NCI-H146 (cell line): Measurements from ENCODE around the gene AGBL4.

Experiments
- DNase-seq: peaks from one replicate; lab custom pipeline; 2025; lab: John Stamatoyannopoulos, UW

AGBL4 gene

DNA sequence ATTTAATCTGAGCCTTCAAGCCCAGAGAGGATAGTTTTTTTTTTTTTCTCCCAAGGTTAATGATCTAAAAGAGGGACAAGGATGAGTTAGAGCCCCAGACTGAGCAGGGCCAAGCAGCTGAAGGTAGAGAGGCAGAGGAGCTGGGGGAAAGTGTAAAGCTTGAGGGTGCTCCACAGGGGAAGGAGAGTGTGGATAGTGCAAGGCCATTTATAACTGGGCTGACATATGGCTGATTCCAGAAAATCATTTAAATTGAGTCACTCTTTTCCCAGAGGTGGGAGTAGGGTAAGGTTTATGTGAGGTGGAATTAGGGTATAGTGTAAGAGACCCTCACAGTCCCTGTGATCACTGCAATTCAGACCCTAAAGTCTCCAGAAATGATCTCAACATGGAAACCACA lies 1302.8 kb downstream of the AGBL4 start:
- DNase-seq, result no peak

GRCh38 chr1:48718705-48719104 lies 1305.0 kb downstream of the AGBL4 start:
- no peak for DNase-seq

GRCh38 chr1:48718116-48718630 lies 1305.6 kb downstream of the AGBL4 start:
- no peak for DNase-seq

DNA sequence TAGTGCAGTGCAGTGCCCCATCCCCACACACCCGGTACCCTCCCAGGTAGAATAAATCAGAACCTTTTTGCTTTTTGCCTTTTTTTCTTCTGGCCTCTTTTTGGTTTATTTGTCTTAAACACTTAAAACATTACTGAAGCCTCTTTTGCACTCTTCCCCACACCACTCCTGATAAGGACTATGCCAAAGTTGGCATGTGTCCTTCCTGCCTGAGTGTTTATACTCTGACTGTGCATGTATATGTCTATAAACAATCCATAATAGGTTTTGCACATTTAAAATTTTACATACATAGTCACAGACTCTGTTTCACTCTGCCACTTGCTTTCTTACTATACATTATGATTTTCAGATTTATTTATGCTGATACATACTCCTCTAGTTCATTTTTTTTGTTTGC lies 1306.7 kb downstream of the AGBL4 start:
- no peak for DNase-seq

DNA sequence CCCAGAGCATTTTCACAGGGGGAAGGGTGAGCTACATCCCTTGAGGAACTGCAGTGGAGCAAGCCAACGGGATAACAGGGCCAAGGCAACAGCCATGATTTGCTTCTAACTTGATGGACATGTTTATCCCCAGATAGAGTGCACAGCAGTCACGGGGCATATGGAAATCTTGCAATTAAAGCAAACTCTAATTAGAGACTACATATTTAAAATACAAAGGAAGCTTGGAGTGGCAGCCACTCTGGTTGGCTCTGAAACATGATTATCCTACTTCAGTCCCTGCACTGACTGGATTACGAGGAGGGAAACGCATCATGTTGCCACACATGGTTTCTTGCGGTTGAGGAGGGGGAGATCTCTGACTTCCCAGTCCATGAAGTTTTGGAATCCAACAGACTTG lies 1307.8 kb downstream of the AGBL4 start:
- DNase-seq, result no peak

GRCh38 chr1:48710915-48711314 lies 1312.8 kb downstream of the AGBL4 start:
- no peak for DNase-seq

- peak; percentile 10 for DNase-seq
Observed at GRCh38 chr1:48710318-48710717, 1313.4 kb downstream of the AGBL4 start.

GRCh38 chr1:48704736-48705135 lies 1319.0 kb downstream of the AGBL4 start:
- no peak for DNase-seq

GRCh38 chr1:48701445-48701844 lies 1322.3 kb downstream of the AGBL4 start:
- no peak for DNase-seq

DNA sequence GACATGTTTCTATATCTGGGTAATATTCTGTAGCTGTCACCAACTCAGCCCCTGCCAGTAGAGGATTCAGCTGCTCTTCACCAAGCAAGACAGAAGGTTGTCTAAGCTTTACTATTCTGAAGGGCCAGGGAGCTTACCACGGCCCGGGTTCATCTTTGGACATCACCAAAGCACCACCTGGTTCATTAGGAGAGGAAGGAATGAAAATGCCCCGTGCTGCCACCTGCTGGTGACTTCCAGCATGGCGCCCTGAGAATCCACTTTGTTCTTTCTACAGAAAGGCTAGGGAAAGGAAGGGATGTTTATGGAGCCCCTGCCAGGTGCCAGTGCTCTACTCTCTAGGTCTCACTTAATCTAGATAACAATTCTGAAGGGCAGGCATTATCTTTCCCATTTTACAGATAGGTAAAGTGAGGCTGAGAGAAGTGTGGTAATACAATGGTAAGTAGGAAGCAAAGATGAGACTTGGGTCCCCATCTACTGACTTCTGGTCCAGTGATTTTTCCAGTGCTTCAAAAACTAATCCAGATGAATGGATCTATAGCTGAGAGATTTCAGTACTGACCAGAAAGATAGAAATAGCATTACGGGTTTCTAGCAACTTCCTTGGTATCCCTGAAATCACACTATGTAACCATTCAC lies 1326.6 kb downstream of the AGBL4 start:
- peak; percentile 37 for DNase-seq

DNA sequence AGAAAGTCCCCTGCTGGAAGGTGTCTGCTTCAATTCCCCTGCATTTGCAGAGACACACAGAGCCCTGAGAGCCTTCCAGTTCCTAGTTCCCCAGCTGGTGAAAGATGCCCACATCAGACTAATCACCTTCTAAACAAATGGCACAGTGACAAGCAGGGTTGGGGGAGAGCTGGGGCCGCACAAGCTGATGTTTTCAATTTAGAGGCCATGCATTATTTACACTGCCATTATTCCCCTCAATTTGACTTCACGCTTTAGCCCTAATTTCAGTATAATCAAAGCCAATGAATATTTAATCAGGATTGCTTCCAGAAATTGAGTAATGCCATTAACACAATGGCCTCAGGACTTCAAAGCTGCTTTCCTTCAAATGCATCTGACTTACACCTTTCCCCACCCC lies 1328.6 kb downstream of the AGBL4 start:
- DNase-seq, result peak; percentile 48

- DNase-seq, result no peak
Observed at GRCh38 chr1:48693674-48694320, 1330.0 kb downstream of the AGBL4 start.

GRCh38 chr1:48693180-48693579 lies 1330.6 kb downstream of the AGBL4 start:
- no peak for DNase-seq

DNA sequence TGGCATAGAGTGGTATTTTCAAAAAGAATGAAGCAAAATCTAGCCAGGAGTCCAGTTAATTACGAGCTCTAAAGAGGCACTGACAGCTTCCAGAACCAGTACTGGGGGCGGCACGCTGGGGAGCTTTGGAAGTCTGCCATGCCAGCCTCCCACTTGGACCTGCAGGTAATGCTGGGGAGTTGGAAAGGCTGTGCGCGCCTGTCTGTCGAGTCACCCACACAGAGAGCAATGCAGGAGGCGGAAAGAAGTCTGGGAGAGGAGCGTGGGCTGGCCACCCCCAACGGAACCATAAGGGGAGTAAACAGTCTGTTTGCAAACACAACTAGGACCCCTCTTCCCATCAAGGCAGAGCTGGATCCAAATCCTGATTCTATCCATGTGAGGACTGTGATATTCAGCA lies 1331.5 kb downstream of the AGBL4 start:
- DNase-seq, result no peak

DNA sequence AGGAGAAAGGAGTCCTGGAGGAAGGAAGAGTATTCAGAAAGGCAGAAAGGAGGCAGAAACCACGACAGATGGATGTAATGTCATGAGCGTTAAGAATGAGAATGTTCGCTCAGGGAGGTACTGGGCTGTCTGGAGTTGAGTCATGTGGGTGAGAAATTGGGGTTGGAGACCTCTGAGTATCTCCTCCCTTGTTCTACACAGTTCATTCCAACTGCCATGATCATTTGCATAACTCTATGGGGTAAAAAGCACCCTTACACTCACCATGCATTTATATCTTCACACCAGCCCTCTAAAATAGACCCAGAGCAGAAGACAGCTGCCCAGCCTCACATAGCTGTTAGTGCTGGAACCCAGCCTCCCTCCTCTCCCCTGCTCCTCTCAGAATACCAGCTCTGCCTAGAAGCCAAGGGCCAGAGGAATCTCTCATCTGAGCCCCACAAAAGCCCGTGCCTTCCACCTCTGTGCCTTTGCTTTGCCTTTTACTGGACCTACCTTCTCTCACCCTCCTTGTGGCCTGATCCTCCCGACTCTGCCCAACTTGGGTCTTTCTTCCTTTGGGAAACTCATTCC lies 1332.2 kb downstream of the AGBL4 start:
- no peak for DNase-seq

- no peak for DNase-seq
Observed at GRCh38 chr1:48688102-48688760, 1335.5 kb downstream of the AGBL4 start.

GRCh38 chr1:48687282-48688045 lies 1336.3 kb downstream of the AGBL4 start:
- no peak for DNase-seq

DNA sequence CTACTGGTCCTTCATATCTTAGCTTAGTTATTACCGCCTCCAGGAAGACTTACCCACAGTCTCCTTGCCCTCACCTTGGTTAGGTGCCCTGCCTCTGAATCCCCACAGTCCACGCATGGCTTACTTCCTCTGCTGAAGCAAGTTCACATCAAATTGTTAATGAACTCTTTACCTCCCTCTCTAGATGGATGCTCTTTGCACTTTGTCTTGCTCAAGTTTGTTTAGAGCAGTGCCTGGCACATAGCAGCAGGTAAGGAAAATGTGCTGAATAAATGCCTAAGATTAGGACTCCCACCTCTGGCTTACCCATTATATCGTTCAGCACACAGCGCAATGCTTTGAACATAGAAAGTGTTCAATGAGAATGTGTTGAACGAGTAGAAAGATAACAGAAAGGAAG lies 1337.6 kb downstream of the AGBL4 start:
- no peak for DNase-seq

DNA sequence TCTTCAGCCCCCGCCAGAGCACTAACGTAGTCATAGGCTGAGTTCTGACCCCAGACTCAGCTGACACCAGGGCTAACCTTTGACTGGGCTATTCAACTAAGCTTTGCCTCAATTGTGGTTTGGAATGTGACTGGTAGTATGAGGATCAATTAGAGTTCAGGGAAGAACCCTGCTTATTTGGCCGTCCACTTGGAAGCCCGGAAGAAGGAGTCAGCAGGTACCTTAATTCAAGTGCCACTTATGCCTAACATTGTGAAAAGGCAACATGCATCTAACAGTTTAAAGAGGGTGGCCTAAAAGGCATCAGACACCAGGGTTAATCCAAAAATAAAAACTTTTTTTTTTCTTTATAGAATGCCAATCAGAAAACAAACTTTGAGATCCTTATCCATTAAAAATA lies 1339.4 kb downstream of the AGBL4 start:
- DNase-seq, result no peak

DNA sequence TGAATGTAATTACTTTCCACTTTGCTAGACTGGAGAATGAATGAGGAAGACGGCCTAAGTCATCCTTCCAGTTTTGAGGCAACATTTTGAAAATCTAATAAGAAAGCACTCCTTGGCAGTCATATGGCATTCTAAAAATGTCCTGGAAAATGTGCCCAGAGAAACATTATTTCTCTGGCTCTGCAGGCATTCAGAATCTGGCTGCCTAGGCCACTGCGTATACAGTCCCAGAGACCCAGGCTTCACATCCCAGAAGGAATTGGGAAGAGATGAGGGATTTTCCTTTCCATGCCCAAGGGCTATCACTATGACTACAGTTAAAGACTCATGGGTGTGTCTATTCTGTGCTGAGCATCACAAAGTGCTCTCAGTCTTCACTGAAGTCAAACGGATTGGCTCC lies 1339.9 kb downstream of the AGBL4 start:
- no peak for DNase-seq

DNA sequence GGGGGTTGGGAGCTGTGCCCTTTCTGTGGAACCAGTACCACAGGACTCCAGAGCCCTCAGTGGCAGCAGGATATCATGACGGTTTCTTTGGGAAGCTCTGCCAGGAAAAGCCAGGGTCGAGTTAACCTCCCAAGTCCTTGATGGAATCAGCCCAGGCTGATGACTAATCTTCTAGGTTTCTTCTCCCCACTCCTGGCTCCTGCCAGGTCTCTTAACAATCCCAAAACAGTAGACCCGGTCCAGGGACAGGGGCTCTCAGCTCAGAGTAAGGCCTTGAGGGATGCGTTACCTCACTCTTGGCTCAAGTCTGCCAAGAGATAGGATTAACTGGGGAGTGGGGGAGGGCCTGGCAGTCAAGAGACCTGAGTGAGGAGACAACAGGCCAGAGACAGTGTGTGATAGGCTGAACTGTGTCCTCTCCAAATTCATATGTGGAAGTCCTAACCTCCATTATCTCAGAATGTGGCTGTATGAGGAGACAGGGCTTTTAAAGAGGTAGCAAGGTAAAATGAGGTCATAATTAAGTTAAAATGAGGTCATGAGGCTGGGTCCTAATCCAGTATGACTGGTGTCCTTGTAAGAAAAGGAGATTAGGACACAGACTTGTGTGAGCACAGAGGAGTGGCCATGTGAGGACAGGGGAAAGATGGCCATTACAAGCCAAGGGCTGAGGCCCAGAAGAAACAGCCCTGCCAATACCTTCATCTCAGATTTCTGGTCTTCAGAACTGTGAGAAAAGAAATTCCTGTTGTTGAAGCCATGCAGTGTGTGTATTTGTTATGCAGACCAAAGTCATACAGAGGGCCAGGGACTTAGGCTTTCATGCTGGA lies 1342.1 kb downstream of the AGBL4 start:
- no peak for DNase-seq
